ENCODE data around the gene KPTN.
"Not testable (repeated sequence)": the region's sequence is repeated elsewhere in the genome, so short reads cannot be mapped to it uniquely, and the experiment has no call there.

KPTN gene

GRCh38 chr19:47490847-47491246 is 6.8 kb upstream of the KPTN start:
- no peak for DNase-seq

GRCh38 chr19:47490031-47490430 is 6.0 kb upstream of the KPTN start:
- no peak for DNase-seq

GRCh38 chr19:47489072-47489914 is 5.3 kb upstream of the KPTN start:
- DNase-seq, result no peak

GRCh38 chr19:47487551-47488515 is 3.8 kb upstream of the KPTN start:
- DNase-seq, result no peak

- no peak for DNase-seq
These were observed 2.9 kb upstream of the KPTN start for GRCh38 chr19:47486900-47487299.

- DNase-seq, result not testable (repeated sequence)
These were observed 2.2 kb upstream of the KPTN start for GRCh38 chr19:47486220-47486619.

- DNase-seq, result no peak
These were observed 1.2 kb upstream of the KPTN start for GRCh38 chr19:47485210-47485609.

GRCh38 chr19:47483200-47483599 is 819 bp downstream of the KPTN start:
- DNase-seq, result no peak

GRCh38 chr19:47481460-47482052 is 2.5 kb downstream of the KPTN start:
- no peak for DNase-seq

GRCh38 chr19:47480658-47481057 is 3.4 kb downstream of the KPTN start:
- no peak for DNase-seq

GRCh38 chr19:47479701-47480503 is 4.1 kb downstream of the KPTN start:
- DNase-seq, result no peak

GRCh38 chr19:47476438-47476972 is 7.5 kb downstream of the KPTN start:
- no peak for DNase-seq

GRCh38 chr19:47475465-47475864 is 8.6 kb downstream of the KPTN start:
- no peak for DNase-seq

GRCh38 chr19:47473336-47473735 is 10.7 kb downstream of the KPTN start:
- no peak for DNase-seq

- DNase-seq, result peak; percentile 8 to 28
These were observed 12.1 kb downstream of the KPTN start, which contains the start of gene SLC8A2 for GRCh38 chr19:47471733-47472457. Gene SLC8A2 (minus strand): TSS chr19:47471893. CDS start chr19:47466403, 5,490 bp downstream.

GRCh38 chr19:47471381-47471732 is 12.7 kb downstream of the KPTN start:
- DNase-seq, result no peak

- DNase-seq, result no peak
These were observed 13.4 kb downstream of the KPTN start for GRCh38 chr19:47470447-47471195.

- no peak for DNase-seq
These were observed 14.3 kb downstream of the KPTN start for GRCh38 chr19:47469719-47470118.

- no peak for DNase-seq
These were observed 14.7 kb downstream of the KPTN start for GRCh38 chr19:47469363-47469700.

- DNase-seq, result no peak
These were observed 16.1 kb downstream of the KPTN start for GRCh38 chr19:47467914-47468313.

- DNase-seq, result no peak
These were observed 18.1 kb downstream of the KPTN start for GRCh38 chr19:47465957-47466356.

Measured in AML-193 (cell line).